Measurements from ENCODE around the gene PALLD.

The PALLD gene

DNA sequence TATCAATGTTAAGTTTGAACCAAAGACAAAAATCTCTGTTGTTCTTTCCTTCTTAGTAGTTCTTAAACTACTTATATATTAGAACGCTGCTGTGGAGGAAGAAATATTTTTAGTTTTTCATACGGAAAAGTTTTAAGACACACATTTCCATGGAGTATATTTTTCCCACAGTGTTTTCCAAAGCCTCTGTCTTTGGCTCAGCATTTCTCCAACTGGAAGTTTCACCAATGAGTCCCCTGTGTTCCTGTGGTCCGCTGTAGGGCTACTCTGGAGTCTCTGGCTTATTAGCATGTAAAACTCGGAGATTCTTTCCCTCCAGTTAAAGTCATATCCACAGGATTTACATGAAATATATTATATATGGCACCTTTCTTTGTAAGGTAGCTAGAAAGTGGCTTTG, 264.2 kb downstream of the PALLD start:
- H3K27ac Mint-ChIP-seq: no peak overlapping the region
- no peaks in the 10 kb centered on the region for H3K9me3 Mint-ChIP-seq
- H3K36me3 Mint-ChIP-seq: no peaks in the 10 kb centered on the region
- no peak for DNase-seq
- no peak overlapping the region for H3K4me3 Mint-ChIP-seq
- ATAC-seq (replicated peaks): no peak
- peaks cover 4 to 12% of the 10 kb centered on the region in 2 donors for H3K27me3 Mint-ChIP-seq
- peaks cover 0 to 12% of the 10 kb centered on the region in 2 donors for H3K4me1 Mint-ChIP-seq

DNA sequence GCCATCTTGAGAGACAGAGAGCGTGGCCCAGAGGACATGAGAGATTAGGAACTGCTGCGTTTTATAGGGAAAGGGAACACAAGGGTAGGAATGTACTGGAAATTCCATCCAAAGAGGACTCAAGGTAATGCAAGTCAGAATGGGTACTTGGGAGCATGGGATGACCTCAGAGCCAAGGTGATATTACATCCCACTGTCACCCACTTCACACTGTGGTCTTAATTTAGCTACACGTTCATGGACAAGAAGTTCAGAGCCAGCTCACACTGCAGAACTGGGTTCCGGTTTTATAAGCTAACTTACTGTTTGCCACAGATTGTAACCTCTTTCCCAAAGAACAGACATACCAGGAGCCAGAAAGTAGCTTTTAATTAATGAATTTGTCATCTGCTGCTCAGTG, 268.5 kb downstream of the PALLD start:
- DNase-seq: no peak
- H3K27me3 Mint-ChIP-seq: peaks cover 6 to 8% of the 10 kb centered on the region in 2 donors
- H3K9me3 Mint-ChIP-seq: peaks cover 0 to 5% of the 10 kb centered on the region in 2 donors
- H3K4me1 Mint-ChIP-seq: no peaks in the 10 kb centered on the region
- H3K4me3 Mint-ChIP-seq: no peak overlapping the region
- no peaks in the 10 kb centered on the region for H3K36me3 Mint-ChIP-seq
- H3K27ac Mint-ChIP-seq: no peak overlapping the region
- ATAC-seq (replicated peaks): no peak

DNA sequence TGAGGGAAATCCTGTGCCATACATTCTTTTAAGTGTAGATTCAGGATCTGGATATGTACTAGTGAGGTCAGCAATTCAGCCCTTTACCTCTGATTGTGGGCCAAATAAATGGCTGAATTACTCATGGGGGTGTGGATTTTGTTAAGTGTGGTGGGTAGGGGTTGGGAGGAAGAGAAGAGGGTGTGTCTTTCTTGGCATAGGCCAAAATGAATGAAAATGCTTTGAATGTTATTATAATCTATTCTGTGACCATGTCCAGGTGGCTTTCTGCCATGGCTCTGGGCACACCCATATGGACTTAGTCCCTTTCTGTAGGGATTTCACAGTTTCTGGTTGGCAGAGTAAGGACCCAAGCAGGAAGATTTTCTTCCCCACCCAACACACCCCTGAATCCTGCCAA, 268.9 kb downstream of the PALLD start:
- H3K27ac Mint-ChIP-seq: no peak overlapping the region
- H3K4me3 Mint-ChIP-seq: no peak overlapping the region

DNA sequence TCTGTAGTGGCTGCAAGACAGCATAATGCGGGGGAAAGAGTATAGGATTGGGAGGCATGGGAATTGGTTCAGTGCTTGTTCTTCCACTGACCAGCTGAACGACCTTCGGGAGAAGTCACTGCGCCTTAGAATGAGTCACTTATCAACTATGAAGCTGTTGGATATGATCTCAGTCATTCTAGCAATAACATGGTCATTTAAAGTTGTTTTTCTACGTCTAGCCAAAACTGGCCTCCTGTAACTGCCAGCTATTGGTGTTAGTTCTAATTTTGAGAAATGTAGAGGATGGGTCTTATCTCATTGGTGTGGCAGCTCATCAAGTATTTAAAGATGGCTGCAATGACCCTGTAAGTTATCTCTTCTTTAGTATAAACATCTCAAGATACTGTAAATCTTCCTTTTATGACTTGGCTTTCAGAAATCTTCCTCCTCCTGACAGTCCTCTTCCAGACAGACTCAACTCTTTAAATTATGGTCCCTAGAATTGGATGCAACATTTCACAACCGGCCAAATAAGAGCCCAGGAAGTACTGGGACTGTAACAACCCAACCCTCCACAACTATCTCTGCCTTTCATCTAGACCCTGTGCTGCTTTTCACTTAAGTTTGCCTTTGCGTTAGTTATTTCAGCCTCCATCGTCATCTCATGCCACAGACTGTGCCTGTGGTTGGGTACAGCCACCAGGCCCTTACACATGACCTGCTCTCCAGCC, 269.9 kb downstream of the PALLD start:
- Mint-ChIP-seq H3K27ac (no peak overlapping the region), H3K4me1 (no peaks in the 10 kb centered on the region), H3K27me3 (peaks cover 6 to 13% of the 10 kb centered on the region in 2 donors), H3K36me3 (no peaks in the 10 kb centered on the region), H3K4me3 (no peak overlapping the region), H3K9me3 (peaks cover 0 to 5% of the 10 kb centered on the region in 2 donors)
- ATAC-seq (replicated peaks) (no peak), DNase-seq (no peak)

More for the DNA sequence above, 268.9 kb downstream of the PALLD start:
- peaks cover 0 to 5% of the 10 kb centered on the region in 2 donors for H3K9me3 Mint-ChIP-seq
- no peaks in the 10 kb centered on the region for H3K4me1 Mint-ChIP-seq
- peaks cover 6 to 8% of the 10 kb centered on the region in 2 donors for H3K27me3 Mint-ChIP-seq
- H3K36me3 Mint-ChIP-seq: no peaks in the 10 kb centered on the region
- no peak for ATAC-seq (replicated peaks)
- DNase-seq: no peak

DNA sequence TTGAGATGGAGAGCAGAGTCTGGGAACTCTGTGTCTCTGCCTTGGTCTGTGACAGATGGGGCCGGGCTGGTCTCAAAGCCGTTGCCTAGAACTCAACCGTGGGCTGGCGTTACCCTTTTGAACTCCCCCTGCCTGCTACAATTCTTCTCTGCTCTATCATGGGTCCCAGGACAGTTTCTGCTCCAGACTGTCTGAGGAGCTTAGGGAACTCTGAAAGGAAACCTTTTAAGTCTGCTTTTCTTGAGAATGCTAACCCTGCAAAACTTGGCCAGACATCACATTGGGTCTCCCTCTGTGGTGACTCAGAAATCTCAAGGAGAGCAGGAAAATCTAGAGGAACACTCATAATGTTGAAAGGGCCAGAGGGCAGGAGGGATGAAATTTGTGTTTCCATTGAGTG, 272.6 kb downstream of the PALLD start:
- H3K4me1 Mint-ChIP-seq: no peaks in the 10 kb centered on the region
- ATAC-seq (replicated peaks) (no peak), DNase-seq (no peak)
- H3K36me3 Mint-ChIP-seq: no peaks in the 10 kb centered on the region
- no peak overlapping the region for H3K4me3 Mint-ChIP-seq
- H3K27me3 Mint-ChIP-seq: peaks cover 6 to 14% of the 10 kb centered on the region in 2 donors
- H3K9me3 Mint-ChIP-seq: peaks cover 0 to 5% of the 10 kb centered on the region in 2 donors
- H3K27ac Mint-ChIP-seq: no peak overlapping the region

DNA sequence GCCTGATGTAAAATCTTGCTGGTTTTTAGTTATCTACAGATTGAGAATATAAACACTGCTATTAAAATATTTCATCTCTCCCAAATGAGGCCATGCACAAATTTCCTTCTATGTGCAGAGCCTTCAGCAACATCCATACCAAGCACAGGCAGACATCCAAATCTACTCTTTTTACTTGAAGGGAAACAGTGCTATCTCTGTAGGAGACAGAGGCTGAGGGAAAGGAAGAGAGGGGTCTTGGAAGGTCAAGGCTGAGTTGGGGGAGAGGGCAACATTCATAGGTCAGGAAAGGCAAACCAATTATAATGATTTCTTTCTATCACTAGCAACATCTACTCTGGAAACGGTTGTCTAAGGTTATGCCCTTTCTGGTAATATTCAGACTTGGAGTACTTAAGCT, 273.0 kb downstream of the PALLD start:
- Mint-ChIP-seq H3K4me1 (no peaks in the 10 kb centered on the region), H3K27ac (no peak overlapping the region), H3K27me3 (peaks cover 6 to 14% of the 10 kb centered on the region in 2 donors), H3K9me3 (peaks cover 2 to 5% of the 10 kb centered on the region in 2 donors), H3K4me3 (no peak overlapping the region), H3K36me3 (no peaks in the 10 kb centered on the region)
- DNase-seq (no peak), ATAC-seq (replicated peaks) (no peak)

DNA sequence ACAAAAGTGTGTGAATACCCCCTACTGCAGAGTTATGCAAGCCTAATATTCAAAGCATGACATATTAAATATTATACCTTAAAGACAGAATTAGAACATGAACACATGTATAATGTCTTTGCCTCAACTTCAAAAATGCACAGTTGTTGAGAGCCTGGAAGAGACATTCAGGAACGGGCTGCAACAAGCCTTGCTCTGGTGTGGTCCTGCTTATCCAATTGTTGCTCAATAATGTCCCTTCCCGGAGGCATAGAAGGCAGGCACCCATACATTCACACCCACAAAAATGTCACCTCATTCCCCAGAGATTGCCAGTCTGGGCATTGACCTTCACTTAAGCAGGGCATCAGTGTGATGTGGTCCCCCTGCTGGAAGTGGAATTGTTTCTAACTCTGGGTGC, 274.4 kb downstream of the PALLD start:
- Mint-ChIP-seq H3K9me3 (peaks cover 6 to 13% of the 10 kb centered on the region in 2 donors), H3K27me3 (peaks cover 12 to 14% of the 10 kb centered on the region in 2 donors), H3K36me3 (no peaks in the 10 kb centered on the region), H3K4me3 (no peak overlapping the region), H3K4me1 (no peaks in the 10 kb centered on the region), H3K27ac (no peak overlapping the region)
- ATAC-seq (replicated peaks) (no peak), DNase-seq (no peak)

DNA sequence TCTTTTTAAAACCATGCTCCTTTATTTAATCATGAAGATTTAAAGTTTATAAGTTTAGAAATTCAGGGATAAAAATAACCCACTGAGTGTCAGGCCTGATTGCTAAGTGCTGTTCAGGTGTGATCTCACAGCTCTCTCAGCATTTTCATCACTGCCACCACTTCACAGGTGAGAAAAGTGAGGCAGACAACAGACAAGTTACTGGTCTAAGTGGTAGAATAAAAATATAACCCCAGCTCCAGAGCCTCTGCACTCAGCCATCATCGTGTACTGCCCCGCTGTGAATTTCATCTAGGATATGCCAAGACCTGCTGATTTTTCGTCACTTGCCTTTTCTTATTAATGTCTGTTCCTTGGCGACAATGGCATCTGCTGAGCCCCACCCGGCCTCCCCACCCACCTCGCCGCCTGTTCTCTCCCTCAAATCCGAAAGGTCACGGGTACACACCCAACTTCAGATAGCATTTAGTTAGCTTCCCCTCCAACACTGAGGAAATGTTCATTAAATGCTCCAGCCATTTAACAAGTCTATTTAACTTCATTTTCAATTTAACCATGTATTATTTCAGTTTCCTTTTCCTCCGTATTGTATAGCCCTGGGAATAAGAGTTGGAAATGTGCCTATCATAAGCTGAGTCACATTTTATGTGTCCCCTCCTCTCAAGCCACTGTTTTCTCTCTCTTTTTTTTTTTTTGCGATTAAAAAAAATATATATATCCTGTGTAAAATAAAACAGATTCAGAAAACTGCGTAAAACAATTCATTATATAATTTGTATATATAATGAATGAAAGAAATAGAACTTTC, 276.7 kb downstream of the PALLD start:
- Mint-ChIP-seq H3K4me1 (no peaks in the 10 kb centered on the region), H3K27me3 (peaks cover 10 to 19% of the 10 kb centered on the region in 2 donors), H3K27ac (no peak overlapping the region), H3K36me3 (peaks cover 0 to 2% of the 10 kb centered on the region in 2 donors), H3K4me3 (no peak overlapping the region), H3K9me3 (peaks cover 10 to 17% of the 10 kb centered on the region in 2 donors)
- ATAC-seq (replicated peaks) (no peak), DNase-seq (no peak)

DNA sequence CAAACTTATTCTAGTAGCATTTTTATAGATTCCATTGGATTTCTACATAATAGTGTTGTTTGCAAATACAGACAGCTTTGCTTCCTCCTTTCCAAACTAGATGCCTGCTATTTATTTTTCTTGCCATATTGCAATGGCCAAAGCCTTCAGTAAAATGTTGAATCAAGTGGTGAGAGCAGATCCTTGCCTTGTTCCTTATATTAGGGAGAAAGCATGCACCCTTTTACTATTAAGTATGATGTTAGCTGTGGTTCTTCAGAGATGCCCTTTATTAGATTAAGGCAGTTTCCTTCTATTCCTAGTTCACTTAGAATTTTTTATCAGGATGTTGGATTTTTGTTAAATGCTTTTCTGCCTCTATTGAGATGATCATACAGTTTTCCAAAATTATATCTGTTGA, 279.5 kb downstream of the PALLD start:
- no peak overlapping the region for H3K4me3 Mint-ChIP-seq
- ATAC-seq (replicated peaks) (no peak), DNase-seq (no peak)
- peaks cover 10 to 17% of the 10 kb centered on the region in 2 donors for H3K9me3 Mint-ChIP-seq
- peaks cover 0 to 2% of the 10 kb centered on the region in 2 donors for H3K36me3 Mint-ChIP-seq
- peaks cover 19 to 24% of the 10 kb centered on the region in 2 donors for H3K27me3 Mint-ChIP-seq
- no peaks in the 10 kb centered on the region for H3K4me1 Mint-ChIP-seq
- no peak overlapping the region for H3K27ac Mint-ChIP-seq

DNA sequence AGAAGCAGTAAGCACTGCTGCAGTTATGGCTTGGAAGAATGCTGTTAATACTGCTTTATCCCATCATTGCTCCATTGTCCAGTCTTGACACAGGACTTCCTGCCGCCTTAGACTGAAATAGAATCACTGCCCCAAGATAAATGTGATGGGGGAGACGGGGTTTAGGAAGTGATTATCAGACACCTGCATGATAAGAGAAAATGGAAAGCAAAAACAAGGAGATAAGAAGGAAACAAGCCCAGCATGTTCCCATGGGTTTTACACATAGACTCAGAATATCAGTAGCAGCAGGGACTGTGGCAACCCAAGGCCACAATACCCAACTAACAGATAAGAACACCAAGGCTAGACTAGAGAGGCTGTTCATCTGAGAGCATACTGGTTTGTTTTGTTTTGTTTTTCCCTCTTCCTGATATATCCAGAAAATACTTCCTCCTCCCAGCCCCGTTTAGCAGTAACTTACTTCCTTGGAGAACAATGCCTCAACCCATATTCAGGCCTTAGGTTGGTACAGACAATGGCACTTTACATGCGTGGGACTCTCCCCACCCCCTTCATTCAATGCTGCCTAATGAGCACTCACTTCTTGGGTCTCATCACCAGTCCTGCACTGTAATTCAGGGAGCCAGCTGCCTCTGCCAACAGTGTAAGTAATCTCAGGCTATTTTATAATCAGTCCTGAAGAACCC, 280.6 kb downstream of the PALLD start:
- ATAC-seq (replicated peaks) (peak in 1 of 2 donors; percentile 25), DNase-seq (no peak)
- Mint-ChIP-seq H3K4me3 (no peak overlapping the region), H3K9me3 (peaks cover 10 to 17% of the 10 kb centered on the region in 2 donors), H3K36me3 (peaks cover 0 to 2% of the 10 kb centered on the region in 2 donors), H3K27ac (no peak overlapping the region), H3K27me3 (peaks cover 15 to 24% of the 10 kb centered on the region in 2 donors), H3K4me1 (peaks cover 0 to 3% of the 10 kb centered on the region in 2 donors)

DNA sequence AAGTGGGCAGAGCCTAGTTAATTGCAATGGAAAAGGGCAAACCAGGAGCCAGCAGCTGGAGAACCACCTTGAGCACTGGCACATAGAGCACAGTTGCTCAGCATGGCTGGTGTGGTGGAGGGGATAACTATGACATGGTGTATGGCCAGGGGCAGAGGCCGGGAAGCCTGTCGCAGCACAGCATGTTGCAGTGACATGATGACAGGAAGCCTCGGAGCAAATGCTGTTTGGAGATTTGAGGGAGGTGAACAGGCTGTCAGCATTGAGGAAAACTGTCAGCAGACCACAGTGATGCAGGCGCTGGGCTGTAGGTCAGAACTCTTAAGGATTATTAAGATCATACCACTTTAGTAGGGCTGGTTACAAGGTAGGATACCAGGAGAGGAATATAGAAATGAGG, 284.5 kb downstream of the PALLD start:
- Mint-ChIP-seq H3K4me1 (peaks cover 0 to 3% of the 10 kb centered on the region in 2 donors), H3K9me3 (peaks cover 4 to 9% of the 10 kb centered on the region in 2 donors), H3K36me3 (peaks cover 0 to 2% of the 10 kb centered on the region in 2 donors), H3K27ac (no peak overlapping the region), H3K4me3 (no peak overlapping the region), H3K27me3 (peaks cover 19 to 33% of the 10 kb centered on the region in 2 donors)
- no peak for ATAC-seq (replicated peaks)
- no peak for DNase-seq

DNA sequence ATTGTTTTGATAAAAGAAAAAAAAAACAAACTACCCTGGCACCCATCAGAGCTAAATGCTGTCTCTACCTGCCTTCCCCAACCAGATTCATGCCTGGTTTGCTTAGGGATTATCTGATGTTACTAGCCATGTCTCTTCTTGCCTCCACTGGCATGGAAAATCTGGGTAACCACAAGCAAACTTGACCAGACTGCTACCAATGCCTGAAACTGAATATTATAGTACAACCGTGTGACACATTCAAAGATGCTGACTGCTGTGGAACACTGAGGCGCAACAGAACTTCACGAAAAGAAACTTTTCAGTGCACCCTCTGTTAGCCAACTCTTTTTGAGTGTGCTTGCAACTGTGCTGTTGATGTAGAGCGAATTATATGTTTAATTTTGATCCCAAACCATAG, 285.1 kb downstream of the PALLD start:
- no peak overlapping the region for H3K27ac Mint-ChIP-seq
- ATAC-seq (replicated peaks) (no peak), DNase-seq (no peak)
- peaks cover 0 to 3% of the 10 kb centered on the region in 2 donors for H3K4me1 Mint-ChIP-seq
- H3K4me3 Mint-ChIP-seq: no peak overlapping the region
- H3K9me3 Mint-ChIP-seq: peaks cover 3 to 6% of the 10 kb centered on the region in 2 donors
- peaks cover 0 to 2% of the 10 kb centered on the region in 2 donors for H3K36me3 Mint-ChIP-seq
- peaks cover 19 to 31% of the 10 kb centered on the region in 2 donors for H3K27me3 Mint-ChIP-seq

DNA sequence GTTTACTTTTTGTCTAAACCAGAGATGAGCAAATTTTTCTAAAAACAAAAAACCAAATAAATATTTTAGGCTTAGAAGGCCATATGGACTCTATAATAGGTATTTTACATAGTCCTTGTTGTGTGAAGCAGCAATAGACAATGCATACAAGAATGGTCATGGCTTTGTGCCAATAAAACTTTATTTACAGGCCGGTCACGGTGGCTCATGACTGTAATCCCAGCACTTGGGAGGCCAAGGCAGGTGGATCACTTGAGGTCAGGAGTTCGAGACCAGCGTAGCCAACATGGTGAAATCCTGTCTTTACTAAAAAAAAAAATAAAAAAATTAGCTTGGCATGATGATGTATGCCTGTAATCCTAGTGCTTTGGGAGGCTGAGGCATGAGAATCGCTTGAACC, 285.6 kb downstream of the PALLD start:
- Mint-ChIP-seq H3K27ac (no peak overlapping the region), H3K4me3 (no peak overlapping the region), H3K27me3 (peaks cover 19 to 26% of the 10 kb centered on the region in 2 donors), H3K36me3 (peaks cover 0 to 2% of the 10 kb centered on the region in 2 donors), H3K4me1 (peaks cover 0 to 3% of the 10 kb centered on the region in 2 donors), H3K9me3 (peaks cover 1 to 2% of the 10 kb centered on the region in 2 donors)
- no peak for ATAC-seq (replicated peaks)
- DNase-seq: no peak

DNA sequence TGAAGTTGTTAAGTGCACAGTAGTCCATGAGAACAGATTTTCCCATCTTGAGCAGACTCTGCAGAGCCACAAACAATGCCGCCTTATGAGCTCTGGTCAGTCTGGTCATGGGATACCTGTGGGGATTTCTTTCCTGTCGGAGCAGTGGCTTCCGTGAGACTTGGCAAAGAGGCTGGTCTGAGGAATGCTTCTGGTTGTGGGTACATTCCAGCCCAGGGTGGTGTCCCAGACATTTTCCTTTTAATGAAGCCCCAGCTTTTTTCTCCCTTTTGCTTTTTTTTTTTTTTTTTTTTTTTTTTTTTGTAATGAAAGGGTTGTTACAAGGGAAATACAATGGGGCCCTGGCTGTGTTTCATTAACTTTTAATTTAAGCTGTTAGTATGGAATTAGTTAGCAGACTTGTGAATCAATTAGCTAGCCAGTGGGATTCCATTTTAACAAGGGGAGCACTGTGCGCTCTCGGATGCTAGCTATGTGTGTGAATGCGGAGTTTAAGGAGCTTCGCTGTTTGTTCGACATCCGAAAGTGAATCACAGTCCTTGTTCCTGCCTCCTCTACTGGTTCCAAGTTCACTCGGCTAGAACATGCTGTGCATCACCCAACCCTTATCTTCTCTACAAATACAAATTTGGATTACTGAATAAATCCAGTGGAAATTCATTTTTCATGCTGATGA, 288.1 kb downstream of the PALLD start:
- ATAC-seq (replicated peaks) (no peak), DNase-seq (no peak)
- Mint-ChIP-seq H3K4me1 (peaks cover 3% of the 10 kb centered on the region in 2 donors), H3K27me3 (peaks cover 9 to 18% of the 10 kb centered on the region in 2 donors), H3K9me3 (no peaks in the 10 kb centered on the region), H3K27ac (no peak overlapping the region), H3K4me3 (no peak overlapping the region), H3K36me3 (no peaks in the 10 kb centered on the region)
